Nephron progenitor cell (in vitro differentiated cells): Measurements from ENCODE around the gene RABEP1.
A peak's percentile ranks its signal among the peaks of the same experiment; 100 is the strongest.

Source experiments
- DNase-seq: peaks from one replicate; pipeline ENCODE4 v3.0.0; 2021
- H3K27ac Mint-ChIP-seq: 2 replicates; pipeline ENCODE4 v1.8.0; 2021; ENCODE audit warnings: mild to moderate bottlenecking, moderate library complexity, mixed read lengths
- H3K27me3 Mint-ChIP-seq: 2 replicates; pipeline ENCODE4 v1.8.0; 2021; ENCODE audit warnings: mild to moderate bottlenecking, low read depth, mixed read lengths; ENCODE audit not compliant: poor library complexity
- H3K36me3 Mint-ChIP-seq: 2 replicates; pipeline ENCODE4 v1.8.0; 2021; ENCODE audit warnings: low read depth, mixed read lengths
- H3K4me1 Mint-ChIP-seq: 2 replicates; pipeline ENCODE4 v1.8.0; 2021; ENCODE audit warnings: mixed read lengths
- H3K4me3 Mint-ChIP-seq: 2 replicates; pipeline ENCODE4 v1.8.0; 2021; ENCODE audit warnings: mild to moderate bottlenecking, moderate library complexity, mixed read lengths
- H3K9me3 Mint-ChIP-seq: 2 replicates; pipeline ENCODE4 v1.8.0; 2021; ENCODE audit warnings: mild to moderate bottlenecking, moderate library complexity, mixed read lengths
- CTCF ChIP-seq: fragments of 200-600 bp; sonication (generic); IDR thresholded peaks from 2 replicates; pipeline ENCODE4 v1.5.0; 2021; ENCODE audit warnings: antibody characterized with exemption

RABEP1 gene

DNA sequence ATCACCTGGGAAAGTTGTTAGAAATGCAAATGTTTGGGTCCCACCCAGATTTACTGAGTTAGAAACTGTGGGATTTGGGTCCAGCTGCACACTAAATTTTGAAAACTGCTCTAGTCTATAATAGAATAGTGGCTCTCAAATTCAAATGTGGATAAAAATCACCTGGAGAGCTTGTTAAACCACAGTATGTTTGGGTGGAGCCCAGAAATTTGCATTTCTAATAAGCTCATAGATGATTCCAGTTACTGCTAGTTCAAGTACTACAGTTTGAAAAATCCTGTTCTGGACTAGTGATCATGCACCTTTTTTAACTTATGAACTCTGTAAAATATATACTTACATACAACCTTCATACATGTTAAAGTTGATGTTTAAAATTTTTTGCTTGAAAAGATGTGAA is 27.8 kb downstream of the RABEP1 start:
- H3K4me3 Mint-ChIP-seq, result no peak overlapping the region

GRCh38 chr17:5325851-5326250 is 43.8 kb downstream of the RABEP1 start:
- DNase-seq, result no peak
- TF ChIP-seq CTCF, result no peak
- H3K27me3 Mint-ChIP-seq, result peaks cover 2% of the 10 kb centered on the region
- no peak overlapping the region for H3K4me3 Mint-ChIP-seq
- no peaks in the 10 kb centered on the region for H3K4me1 Mint-ChIP-seq
- H3K36me3 Mint-ChIP-seq, result peaks cover 53% of the 10 kb centered on the region
- H3K27ac Mint-ChIP-seq, result no peak overlapping the region
- peaks cover 21% of the 10 kb centered on the region for H3K9me3 Mint-ChIP-seq

More for the DNA sequence above, 27.8 kb downstream of the RABEP1 start:
- no peak for DNase-seq
- Mint-ChIP-seq H3K27ac (no peak overlapping the region), H3K27me3 (no peaks in the 10 kb centered on the region), H3K4me1 (no peaks in the 10 kb centered on the region), H3K36me3 (peaks cover 64% of the 10 kb centered on the region), H3K9me3 (peaks cover 7% of the 10 kb centered on the region)
- TF ChIP-seq CTCF, result no peak

- Mint-ChIP-seq H3K4me3 (no peak overlapping the region), H3K27ac (no peak overlapping the region), H3K36me3 (peaks cover 32% of the 10 kb centered on the region), H3K27me3 (no peaks in the 10 kb centered on the region), H3K4me1 (no peaks in the 10 kb centered on the region), H3K9me3 (no peaks in the 10 kb centered on the region)
- no peak for TF ChIP-seq CTCF
- no peak for DNase-seq
These were observed 47.9 kb downstream of the RABEP1 start for GRCh38 chr17:5329784-5330557.

DNA sequence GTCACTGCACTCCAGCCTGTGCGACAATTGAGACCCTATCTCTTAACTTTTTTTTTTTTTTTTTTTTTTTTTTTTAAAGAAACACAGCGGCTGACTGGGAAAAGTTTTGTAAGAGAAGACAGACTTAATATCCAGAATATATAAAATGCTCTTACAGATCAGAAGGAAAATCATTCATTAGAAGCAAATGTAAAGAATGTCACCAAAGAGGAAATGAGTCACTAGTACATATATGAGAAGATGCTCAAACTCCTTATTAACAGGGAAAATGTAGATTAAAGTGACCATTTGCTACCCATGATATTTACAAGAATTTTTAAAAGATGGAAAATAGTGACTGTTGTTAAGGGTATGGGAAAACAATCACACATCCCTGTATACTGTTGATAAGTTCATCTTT is 48.9 kb downstream of the RABEP1 start:
- Mint-ChIP-seq H3K27ac (no peak overlapping the region), H3K36me3 (peaks cover 34% of the 10 kb centered on the region), H3K4me1 (no peaks in the 10 kb centered on the region), H3K9me3 (no peaks in the 10 kb centered on the region), H3K4me3 (no peak overlapping the region), H3K27me3 (no peaks in the 10 kb centered on the region)
- no peak for TF ChIP-seq CTCF
- DNase-seq, result no peak

DNA sequence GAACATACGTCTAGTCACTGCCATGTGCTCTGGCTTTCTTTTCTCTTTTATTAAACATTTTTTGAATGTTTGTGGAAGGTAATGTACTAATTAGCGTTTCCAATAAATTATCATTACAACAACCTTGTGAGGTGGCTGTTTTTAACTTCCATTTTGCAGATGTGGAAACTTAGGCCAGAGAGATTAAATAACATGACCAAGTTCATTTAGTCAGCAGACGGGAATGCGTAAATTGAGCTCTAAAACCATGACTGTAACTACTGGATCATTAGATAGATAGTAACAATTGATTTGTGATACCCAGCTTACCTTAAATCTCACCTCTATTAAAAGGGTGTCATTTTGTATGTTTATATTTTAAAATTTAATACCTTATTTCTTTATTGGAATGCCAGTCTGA is 49.4 kb downstream of the RABEP1 start:
- no peak overlapping the region for H3K4me3 Mint-ChIP-seq
- H3K27ac Mint-ChIP-seq, result no peak overlapping the region
- H3K36me3 Mint-ChIP-seq, result peaks cover 35% of the 10 kb centered on the region
- no peak for DNase-seq
- no peaks in the 10 kb centered on the region for H3K9me3 Mint-ChIP-seq
- H3K27me3 Mint-ChIP-seq, result no peaks in the 10 kb centered on the region
- H3K4me1 Mint-ChIP-seq, result no peaks in the 10 kb centered on the region
- no peak for TF ChIP-seq CTCF

GRCh38 chr17:5344914-5345313 is 62.8 kb downstream of the RABEP1 start:
- Mint-ChIP-seq H3K4me1 (no peaks in the 10 kb centered on the region), H3K4me3 (no peak overlapping the region), H3K9me3 (no peaks in the 10 kb centered on the region), H3K27me3 (no peaks in the 10 kb centered on the region), H3K36me3 (peaks cover 52% of the 10 kb centered on the region), H3K27ac (peak overlapping the region; percentile 8)
- TF ChIP-seq CTCF, result no peak
- DNase-seq, result no peak
